ENCODE data around the gene AP2A2.

AP2A2 gene

DNA sequence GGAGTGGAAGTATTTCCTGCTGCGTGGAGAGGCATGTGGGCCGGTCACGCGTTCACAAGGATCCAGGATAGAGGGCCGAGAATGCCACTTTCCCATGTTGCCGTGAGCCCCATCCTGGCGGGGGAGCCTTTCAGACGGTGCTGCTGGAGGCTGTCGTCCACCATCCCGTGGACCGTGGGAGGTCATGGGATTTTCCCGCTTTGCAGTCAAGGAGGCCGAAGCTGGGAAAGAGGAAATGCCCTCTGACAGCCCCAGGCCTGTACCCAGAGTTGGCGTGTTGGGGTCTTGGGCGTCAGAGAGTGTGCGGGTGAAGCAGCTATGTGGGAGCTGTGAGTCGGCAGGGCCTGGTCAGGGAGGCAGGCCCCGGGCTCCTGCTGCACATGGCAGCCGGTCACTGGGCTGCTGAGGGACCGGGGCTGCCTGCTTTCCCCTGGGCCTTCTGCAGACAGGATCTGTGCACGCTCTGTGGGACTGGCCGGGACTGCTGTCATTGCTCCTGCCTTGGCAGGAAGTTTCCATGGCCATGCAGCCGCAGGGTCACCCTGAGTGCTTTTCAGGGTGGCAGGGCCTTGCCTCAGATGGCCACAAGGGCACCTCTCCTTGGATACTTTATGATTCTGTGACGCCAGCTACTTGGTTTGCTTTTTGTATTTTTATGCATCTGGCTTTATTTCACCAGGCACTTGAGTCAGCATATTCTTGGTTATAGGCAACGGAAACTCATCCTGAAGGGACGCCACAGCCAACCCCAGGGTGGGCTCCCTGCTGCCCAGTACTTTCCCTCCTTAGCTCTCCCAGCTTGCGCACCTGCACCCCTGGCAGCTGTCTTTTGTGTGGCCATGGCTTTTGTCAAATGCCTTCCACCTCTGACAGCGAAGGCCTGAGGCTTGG is 52.4 kb downstream of the AP2A2 start:
- Histone ChIP-seq H3K4me3 (ENCODE audit: low read depth, low read length) (no peak overlapping the region), H3K9me3 (ENCODE audit: control insufficient read depth, insufficient read depth, low read depth, low read length) (no peaks in the 10 kb centered on the region), H3K27ac (ENCODE audit: extremely low read depth, low read depth, low read length) (no peak overlapping the region), H3K36me3 (ENCODE audit: control insufficient read depth in 2 of 2, insufficient read depth in 1 of 2, low read length in 2 of 2) (peaks cover 0 to 78% of the 10 kb centered on the region in 2 experiments; a peak in 2 of 3 replicates), H3K4me1 (ENCODE audit: control insufficient read depth, insufficient read depth, low read length) (no peaks in the 10 kb centered on the region)
- ChIA-PET CTCF (interaction anchor here (0.9 to 1.1 kb wide), 2 partner anchors 23 to 130 kb away, joined by 3 read pairs; no protein-coding TSS in a partner anchor), POLR2A (no interaction called here)
- no peak for TF ChIP-seq ZIC2 (tag by site-specific recombination; IDR thresholded peaks at IDR 0.05)

DNA sequence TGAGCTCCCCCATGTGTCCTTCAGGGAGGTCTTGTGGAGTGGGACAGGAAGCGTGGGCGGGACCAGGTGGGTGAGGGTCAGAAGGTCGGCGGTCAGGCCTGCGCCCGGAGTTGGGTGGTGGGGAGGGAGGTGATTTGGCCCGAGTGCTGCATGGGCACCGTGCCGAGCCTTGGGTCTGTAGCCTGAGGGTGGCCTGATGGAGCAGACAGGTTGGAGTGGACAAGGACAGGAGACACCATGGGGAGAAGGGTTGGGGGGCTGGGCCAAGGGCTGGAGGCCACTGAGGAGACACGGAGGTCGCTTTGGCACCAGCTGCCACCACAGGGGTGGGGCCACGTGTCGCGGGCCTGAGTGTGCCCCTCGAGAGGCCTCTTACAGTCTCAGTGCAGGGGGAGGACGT is 53.1 kb downstream of the AP2A2 start:
- CTCF ChIA-PET: interaction anchor here (0.9 to 1.1 kb wide), 2 partner anchors 24 to 131 kb away, joined by 3 read pairs; no protein-coding TSS in a partner anchor

DNA sequence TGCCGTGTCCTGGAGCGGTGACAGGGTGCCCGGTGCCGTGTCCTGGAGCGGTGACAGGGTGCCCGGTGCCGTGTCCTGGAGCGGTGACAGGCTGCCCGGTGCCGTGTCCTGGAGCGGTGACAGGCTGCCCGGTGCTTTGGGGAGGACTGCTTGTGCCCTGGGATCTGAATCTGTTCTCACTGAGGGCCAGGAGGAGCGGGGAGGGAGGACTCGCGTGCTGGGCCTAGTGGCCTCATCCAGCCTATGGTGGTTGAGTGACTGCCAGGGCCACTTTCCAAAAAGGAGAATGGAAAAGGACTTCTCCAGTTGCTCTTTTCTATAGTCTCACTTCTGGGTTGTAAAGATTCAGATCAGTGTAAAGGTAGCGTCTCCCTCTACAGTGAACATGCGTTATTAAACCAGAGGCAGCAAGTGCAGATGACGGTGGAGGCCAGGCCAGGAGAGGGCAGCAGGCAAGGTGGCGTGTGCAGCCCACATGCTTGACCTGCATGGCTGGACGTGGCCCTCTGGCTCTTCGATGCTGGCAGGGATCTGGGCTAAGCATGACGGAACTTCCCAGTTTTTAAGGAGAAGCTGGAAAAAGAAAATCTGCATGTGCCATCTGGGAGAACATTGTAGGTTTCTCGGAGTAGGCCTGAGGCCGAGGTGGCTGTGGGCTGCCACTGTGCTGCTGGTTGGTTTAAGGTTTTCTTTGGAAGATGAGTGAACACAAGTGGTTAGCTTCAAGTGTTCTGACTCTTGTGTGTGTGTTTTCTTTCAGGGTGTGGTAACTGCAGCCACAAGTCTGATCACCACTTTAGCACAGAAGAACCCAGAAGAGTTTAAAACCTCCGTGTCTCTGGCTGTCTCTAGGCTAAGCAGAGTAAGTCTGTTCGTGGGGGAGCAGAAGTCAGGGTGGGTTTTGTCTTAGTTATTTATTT is 55.0 kb downstream of the AP2A2 start:
- Histone ChIP-seq H3K9me3 (ENCODE audit: control insufficient read depth, insufficient read depth, low read depth, low read length) (no peaks in the 10 kb centered on the region), H3K36me3 (ENCODE audit: control insufficient read depth in 2 of 2, insufficient read depth in 1 of 2, low read length in 2 of 2) (peaks cover 4 to 79% of the 10 kb centered on the region in 2 experiments; a peak in 2 of 3 replicates), H3K27ac (ENCODE audit: extremely low read depth, low read depth, low read length) (no peak overlapping the region), H3K4me3 (ENCODE audit: low read depth, low read length) (no peak overlapping the region), H3K4me1 (ENCODE audit: control insufficient read depth, insufficient read depth, low read length) (no peaks in the 10 kb centered on the region)
- CTCF ChIA-PET: interaction anchor here (0.7 kb wide), 1 partner anchor 46 kb away, joined by 3 read pairs; no protein-coding TSS in a partner anchor
- POLR2A ChIA-PET: no interaction called here
- 0 out of 2 replicates have a peak, but pooled peaks have one; percentile 24 for TF ChIP-seq KLF1 (tag by site-specific recombination; IDR thresholded peaks at IDR 0.05)
- TF ChIP-seq ZEB2 (tag by site-specific recombination; IDR thresholded peaks at IDR 0.05): no peak

More for the DNA sequence above, 53.1 kb downstream of the AP2A2 start:
- H3K9me3 ChIP-seq (ENCODE audit: control insufficient read depth, insufficient read depth, low read depth, low read length): no peaks in the 10 kb centered on the region
- no peak for TF ChIP-seq ZNF548 (tag by site-specific recombination; IDR thresholded peaks at IDR 0.05)
- TF ChIP-seq EGR2 (tag by site-specific recombination; IDR thresholded peaks at IDR 0.05; ENCODE audit: low read depth): 0 out of 2 replicates have a peak, but pooled peaks have one; percentile 7
- no peaks in the 10 kb centered on the region for H3K4me1 ChIP-seq (ENCODE audit: control insufficient read depth, insufficient read depth, low read length)
- peaks cover 0 to 73% of the 10 kb centered on the region in 2 experiments; a peak in 2 of 3 replicates for H3K36me3 ChIP-seq (ENCODE audit: control insufficient read depth in 2 of 2, insufficient read depth in 1 of 2, low read length in 2 of 2)
- POLR2A ChIA-PET: no interaction called here
- no peak overlapping the region for H3K27ac ChIP-seq (ENCODE audit: extremely low read depth, low read depth, low read length)
- H3K4me3 ChIP-seq (ENCODE audit: low read depth, low read length): no peak overlapping the region

DNA sequence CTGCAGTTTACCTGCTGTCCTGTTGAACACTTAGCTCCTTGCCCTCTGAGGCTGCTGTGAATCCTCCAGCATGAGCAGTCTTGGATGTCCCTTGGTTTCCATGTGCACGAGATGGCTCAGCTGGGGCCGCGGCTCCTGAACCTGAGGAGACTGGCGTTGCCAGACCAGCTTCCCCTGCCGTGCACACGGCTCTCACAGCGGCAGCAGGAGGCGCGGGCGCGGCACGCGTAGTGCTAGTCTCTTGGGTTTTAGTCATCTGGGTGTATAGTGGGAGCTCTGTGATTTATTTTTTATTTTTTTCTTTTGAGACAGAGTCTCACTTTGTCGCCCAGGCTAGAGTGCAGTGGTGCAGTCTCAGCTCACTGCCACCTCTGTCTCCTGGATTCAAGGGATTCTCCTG is 56.1 kb downstream of the AP2A2 start:
- H3K4me3 ChIP-seq (ENCODE audit: low read depth, low read length): no peak overlapping the region
- ChIA-PET POLR2A (no interaction called here), CTCF (no interaction called here)
- no peaks in the 10 kb centered on the region for H3K4me1 ChIP-seq (ENCODE audit: control insufficient read depth, insufficient read depth, low read length)
- TF ChIP-seq GLI2 (tag by site-specific recombination; IDR thresholded peaks at IDR 0.05; ENCODE audit: borderline replicate concordance, low read depth) (no peak), KLF1 (tag by site-specific recombination; IDR thresholded peaks at IDR 0.05) (no peak), ZBTB7A (tag by site-specific recombination; IDR thresholded peaks at IDR 0.05; ENCODE audit: low read depth) (no peak), ZNF223 (tag by site-specific recombination; IDR thresholded peaks at IDR 0.05) (no peak), WT1 (tag by site-specific recombination; IDR thresholded peaks at IDR 0.05) (no peak)
- TF ChIP-seq, protein P1, sequence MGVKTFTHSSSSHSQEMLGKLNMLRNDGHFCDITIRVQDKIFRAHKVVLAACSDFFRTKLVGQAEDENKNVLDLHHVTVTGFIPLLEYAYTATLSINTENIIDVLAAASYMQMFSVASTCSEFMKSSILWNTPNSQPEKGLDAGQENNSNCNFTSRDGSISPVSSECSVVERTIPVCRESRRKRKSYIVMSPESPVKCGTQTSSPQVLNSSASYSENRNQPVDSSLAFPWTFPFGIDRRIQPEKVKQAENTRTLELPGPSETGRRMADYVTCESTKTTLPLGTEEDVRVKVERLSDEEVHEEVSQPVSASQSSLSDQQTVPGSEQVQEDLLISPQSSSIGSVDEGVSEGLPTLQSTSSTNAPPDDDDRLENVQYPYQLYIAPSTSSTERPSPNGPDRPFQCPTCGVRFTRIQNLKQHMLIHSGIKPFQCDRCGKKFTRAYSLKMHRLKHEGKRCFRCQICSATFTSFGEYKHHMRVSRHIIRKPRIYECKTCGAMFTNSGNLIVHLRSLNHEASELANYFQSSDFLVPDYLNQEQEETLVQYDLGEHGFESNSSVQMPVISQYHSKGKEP (tag by site-specific recombination; IDR thresholded peaks at IDR 0.05): no peak
- no peaks in the 10 kb centered on the region for H3K9me3 ChIP-seq (ENCODE audit: control insufficient read depth, insufficient read depth, low read depth, low read length)
- H3K27ac ChIP-seq (ENCODE audit: extremely low read depth, low read depth, low read length): no peak overlapping the region
- peaks cover 4 to 81% of the 10 kb centered on the region in 2 experiments; a peak in 2 of 3 replicates for H3K36me3 ChIP-seq (ENCODE audit: control insufficient read depth in 2 of 2, insufficient read depth in 1 of 2, low read length in 2 of 2)
